Measurements from ENCODE around the gene CCDC68.

Gene CCDC68

GRCh38 chr18:54948350-54948837, 10.9 kb downstream of the CCDC68 start:
- Mint-ChIP-seq H3K9me3 (no peaks in the 10 kb centered on the region), H3K4me1 (no peaks in the 10 kb centered on the region), H3K36me3 (ENCODE audit: low read depth) (no peaks in the 10 kb centered on the region), H3K4me3 (no peak overlapping the region), H3K27me3 (ENCODE audit: low read depth, poor library complexity) (peaks cover 7% of the 10 kb centered on the region), H3K27ac (no peak overlapping the region)
- DNase-seq = no peak
- TF ChIP-seq, protein P1, sequence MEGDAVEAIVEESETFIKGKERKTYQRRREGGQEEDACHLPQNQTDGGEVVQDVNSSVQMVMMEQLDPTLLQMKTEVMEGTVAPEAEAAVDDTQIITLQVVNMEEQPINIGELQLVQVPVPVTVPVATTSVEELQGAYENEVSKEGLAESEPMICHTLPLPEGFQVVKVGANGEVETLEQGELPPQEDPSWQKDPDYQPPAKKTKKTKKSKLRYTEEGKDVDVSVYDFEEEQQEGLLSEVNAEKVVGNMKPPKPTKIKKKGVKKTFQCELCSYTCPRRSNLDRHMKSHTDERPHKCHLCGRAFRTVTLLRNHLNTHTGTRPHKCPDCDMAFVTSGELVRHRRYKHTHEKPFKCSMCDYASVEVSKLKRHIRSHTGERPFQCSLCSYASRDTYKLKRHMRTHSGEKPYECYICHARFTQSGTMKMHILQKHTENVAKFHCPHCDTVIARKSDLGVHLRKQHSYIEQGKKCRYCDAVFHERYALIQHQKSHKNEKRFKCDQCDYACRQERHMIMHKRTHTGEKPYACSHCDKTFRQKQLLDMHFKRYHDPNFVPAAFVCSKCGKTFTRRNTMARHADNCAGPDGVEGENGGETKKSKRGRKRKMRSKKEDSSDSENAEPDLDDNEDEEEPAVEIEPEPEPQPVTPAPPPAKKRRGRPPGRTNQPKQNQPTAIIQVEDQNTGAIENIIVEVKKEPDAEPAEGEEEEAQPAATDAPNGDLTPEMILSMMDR (IDR thresholded peaks at IDR 0.05) = no peak

DNA sequence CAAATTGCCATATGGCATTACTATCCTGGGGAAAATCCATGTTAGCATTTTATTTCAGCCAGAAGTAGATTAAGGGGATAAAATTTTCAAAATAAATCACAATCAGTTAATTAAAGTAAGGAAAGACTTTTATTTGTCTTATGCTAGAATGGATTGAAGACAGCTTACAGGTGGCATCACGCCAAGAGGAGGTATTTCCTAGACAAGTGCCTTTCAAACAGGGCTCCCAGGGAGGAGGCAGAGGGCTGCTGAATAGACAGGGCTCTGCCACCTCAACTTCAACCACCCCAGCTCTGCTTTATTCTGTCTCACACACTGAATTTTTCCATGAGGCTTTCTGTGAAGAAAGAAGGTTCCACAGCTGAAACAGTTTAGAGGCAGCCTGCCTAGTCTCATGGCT, 12.2 kb downstream of the CCDC68 start:
- TF ChIP-seq, protein P1 (IDR thresholded peaks at IDR 0.05) = no peak
- no peak overlapping the region for H3K27ac Mint-ChIP-seq
- peaks cover 7% of the 10 kb centered on the region for H3K27me3 Mint-ChIP-seq (ENCODE audit: low read depth, poor library complexity)
- no peaks in the 10 kb centered on the region for H3K36me3 Mint-ChIP-seq (ENCODE audit: low read depth)
- no peak overlapping the region for H3K4me3 Mint-ChIP-seq
- no peaks in the 10 kb centered on the region for H3K9me3 Mint-ChIP-seq
- DNase-seq = no peak
- no peaks in the 10 kb centered on the region for H3K4me1 Mint-ChIP-seq

GRCh38 chr18:54946149-54946581, 13.1 kb downstream of the CCDC68 start:
- Mint-ChIP-seq H3K36me3 (ENCODE audit: low read depth) (no peaks in the 10 kb centered on the region), H3K27me3 (ENCODE audit: low read depth, poor library complexity) (peaks cover 10% of the 10 kb centered on the region), H3K9me3 (no peaks in the 10 kb centered on the region), H3K4me3 (no peak overlapping the region), H3K27ac (no peak overlapping the region), H3K4me1 (no peaks in the 10 kb centered on the region)
- no peak for DNase-seq
- TF ChIP-seq, protein P1 (IDR thresholded peaks at IDR 0.05) = no peak

DNA sequence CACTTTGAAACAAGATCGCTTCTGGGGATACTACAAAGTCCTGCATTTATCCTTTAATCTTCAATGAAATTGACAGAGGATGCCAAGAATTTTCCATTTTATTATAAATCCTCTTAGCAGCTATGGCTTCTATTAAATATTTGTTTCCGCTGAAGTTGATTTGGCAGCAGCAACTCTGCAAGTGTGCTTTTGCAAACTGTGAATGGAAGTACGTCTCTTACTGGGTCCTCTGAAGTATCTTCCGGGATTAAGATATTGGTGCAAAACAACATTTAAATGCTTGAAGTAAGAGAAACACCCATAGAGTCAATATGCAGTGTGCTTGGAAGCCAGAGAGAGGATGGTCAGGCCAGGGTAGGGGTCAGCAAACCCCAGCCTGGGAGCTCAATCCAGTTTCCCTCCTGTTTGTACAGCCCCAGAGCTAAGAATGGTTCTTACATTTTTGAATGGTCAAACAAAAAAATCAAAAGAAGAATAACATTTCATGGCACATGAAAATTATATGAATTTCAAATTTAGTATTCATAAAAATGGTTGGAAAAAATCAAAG, 13.6 kb downstream of the CCDC68 start:
- H3K4me1 Mint-ChIP-seq = no peaks in the 10 kb centered on the region
- H3K4me3 Mint-ChIP-seq = no peak overlapping the region
- H3K36me3 Mint-ChIP-seq (ENCODE audit: low read depth) = no peaks in the 10 kb centered on the region
- DNase-seq = no peak
- H3K9me3 Mint-ChIP-seq = no peaks in the 10 kb centered on the region
- H3K27me3 Mint-ChIP-seq (ENCODE audit: low read depth, poor library complexity) = peaks cover 10% of the 10 kb centered on the region
- H3K27ac Mint-ChIP-seq = no peak overlapping the region
- TF ChIP-seq, protein P1 (IDR thresholded peaks at IDR 0.05) = no peak

GRCh38 chr18:54942569-54942968, 16.7 kb downstream of the CCDC68 start:
- TF ChIP-seq, protein P1 (IDR thresholded peaks at IDR 0.05) = no peak
- Mint-ChIP-seq H3K36me3 (ENCODE audit: low read depth) (no peaks in the 10 kb centered on the region), H3K9me3 (no peaks in the 10 kb centered on the region), H3K4me1 (no peaks in the 10 kb centered on the region), H3K27me3 (ENCODE audit: low read depth, poor library complexity) (peaks cover 3% of the 10 kb centered on the region), H3K4me3 (no peak overlapping the region), H3K27ac (no peak overlapping the region)
- DNase-seq = no peak

DNA sequence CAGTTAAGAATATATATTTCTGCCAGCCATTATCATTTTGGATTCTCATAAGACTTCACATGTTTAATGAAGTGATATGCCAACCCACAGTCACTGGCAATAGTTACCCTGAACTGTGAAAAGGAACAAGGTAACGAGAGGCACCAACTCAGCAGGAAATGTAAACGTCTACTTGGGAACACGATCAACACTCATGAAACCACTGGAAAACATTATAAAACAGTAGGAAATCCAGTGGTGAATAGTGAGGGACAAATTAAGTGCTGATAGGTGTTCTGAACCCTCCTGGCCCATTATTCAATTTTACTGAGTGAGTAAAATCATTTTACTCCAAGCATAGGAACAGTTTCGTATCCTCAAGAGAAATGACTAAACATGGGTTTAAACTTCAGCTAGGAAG, 17.1 kb downstream of the CCDC68 start:
- Mint-ChIP-seq H3K9me3 (no peaks in the 10 kb centered on the region), H3K27ac (no peak overlapping the region), H3K4me1 (no peaks in the 10 kb centered on the region), H3K27me3 (ENCODE audit: low read depth, poor library complexity) (peaks cover 3% of the 10 kb centered on the region), H3K4me3 (no peak overlapping the region), H3K36me3 (ENCODE audit: low read depth) (no peaks in the 10 kb centered on the region)
- DNase-seq = no peak
- TF ChIP-seq, protein P1 (IDR thresholded peaks at IDR 0.05) = no peak
